B cell (primary cell): ENCODE measurements around the gene FADS6.

Experiments
- EZH2 ChIP-seq: IDR thresholded peaks from 2 replicates; pipeline ENCODE4 v1.6.1; 2012; ENCODE audit warnings: borderline replicate concordance, low read depth, mild to moderate bottlenecking, moderate library complexity, low read length; ENCODE audit not compliant: insufficient read depth, poor library complexity, severe bottlenecking
- TF ChIP-seq, protein P1 (sequence below): fragments of 200-600 bp; IDR thresholded peaks from one replicate; pipeline ENCODE4 v1.8.0; 2022; ENCODE audit warnings: antibody characterized with exemption, mild to moderate bottlenecking

DNA sequence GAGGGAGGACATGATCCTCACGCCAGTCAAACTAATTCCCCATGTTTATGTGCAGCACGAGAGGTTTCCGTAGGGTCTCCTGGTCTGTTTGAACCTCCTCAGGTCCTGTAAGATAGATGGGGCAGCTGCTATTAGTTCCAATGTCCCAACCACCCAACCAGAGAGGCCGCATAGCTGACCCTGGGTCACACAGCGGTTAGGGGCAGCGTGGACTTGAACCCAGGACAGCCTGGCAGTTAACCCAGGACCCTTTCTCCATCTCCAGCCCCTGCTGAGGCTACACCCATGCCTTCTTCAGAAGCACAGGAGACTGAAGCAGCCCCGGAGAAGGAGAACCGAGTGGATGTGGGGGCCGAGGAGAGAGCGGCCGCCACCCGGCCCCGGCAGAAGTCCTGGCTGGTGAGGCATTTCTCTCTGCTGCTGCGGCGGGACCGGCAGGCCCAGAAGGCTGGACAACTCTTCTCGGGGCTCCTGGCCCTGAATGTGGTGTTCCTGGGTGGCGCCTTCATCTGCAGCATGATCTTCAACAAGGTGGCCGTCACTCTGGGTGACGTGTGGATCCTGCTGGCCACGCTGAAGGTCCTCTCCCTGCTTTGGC, 47.8 kb upstream of the FADS6 start:
- TF ChIP-seq, protein P1, sequence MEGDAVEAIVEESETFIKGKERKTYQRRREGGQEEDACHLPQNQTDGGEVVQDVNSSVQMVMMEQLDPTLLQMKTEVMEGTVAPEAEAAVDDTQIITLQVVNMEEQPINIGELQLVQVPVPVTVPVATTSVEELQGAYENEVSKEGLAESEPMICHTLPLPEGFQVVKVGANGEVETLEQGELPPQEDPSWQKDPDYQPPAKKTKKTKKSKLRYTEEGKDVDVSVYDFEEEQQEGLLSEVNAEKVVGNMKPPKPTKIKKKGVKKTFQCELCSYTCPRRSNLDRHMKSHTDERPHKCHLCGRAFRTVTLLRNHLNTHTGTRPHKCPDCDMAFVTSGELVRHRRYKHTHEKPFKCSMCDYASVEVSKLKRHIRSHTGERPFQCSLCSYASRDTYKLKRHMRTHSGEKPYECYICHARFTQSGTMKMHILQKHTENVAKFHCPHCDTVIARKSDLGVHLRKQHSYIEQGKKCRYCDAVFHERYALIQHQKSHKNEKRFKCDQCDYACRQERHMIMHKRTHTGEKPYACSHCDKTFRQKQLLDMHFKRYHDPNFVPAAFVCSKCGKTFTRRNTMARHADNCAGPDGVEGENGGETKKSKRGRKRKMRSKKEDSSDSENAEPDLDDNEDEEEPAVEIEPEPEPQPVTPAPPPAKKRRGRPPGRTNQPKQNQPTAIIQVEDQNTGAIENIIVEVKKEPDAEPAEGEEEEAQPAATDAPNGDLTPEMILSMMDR, result no peak
- TF ChIP-seq EZH2, result no peak
